CD14-positive monocyte (primary cell): ENCODE measurements around the gene CCR1. TPM values are rescaled to one million over a fixed set of nuclear protein-coding genes. Genes with fewer than 3 reads are reported as not detected.
A peak's percentile ranks its signal among the peaks of the same experiment; 100 is the strongest.

Experiments used
- DNase-seq, 3 donors: peaks; one replicate each; pipeline ENCODE4 v3.0.0-alpha.2; 2011 to 2022
- H2AFZ ChIP-seq: 2 replicates; pipeline ENCODE4 v1.6.0; 2012; ENCODE audit warnings: mild to moderate bottlenecking, low read depth, low read length, inconsistent platforms; ENCODE audit not compliant: insufficient read depth, poor library complexity, severe bottlenecking
- H3K27ac ChIP-seq, 2 donors: 1 replicate in 1 of 2; 2 replicates in 1 of 2; pipeline ENCODE4 v1.5.1; 2012 to 2013; ENCODE audit warnings: low read length in 2 of 2, control low read depth in 1 of 2, inconsistent platforms in 1 of 2, low read depth in 1 of 2, mild to moderate bottlenecking in 1 of 2
- H3K27me3 ChIP-seq, 2 donors: one replicate each; pipeline versions ENCODE4 v1.6.0 to v1.6.1; 2011 to 2013; ENCODE audit warnings: low read length in 2 of 2; ENCODE audit not compliant: control insufficient read depth in 2 of 2, insufficient read depth in 2 of 2
- H3K36me3 ChIP-seq, 2 donors: replicated peaks in 1 of 2; 1 replicate in 1 of 2; 2 replicates in 1 of 2; pipeline versions ENCODE4 v1.5.1 to v1.6.1; 2012 to 2013; ENCODE audit warnings: low read length in 2 of 2, control low read depth in 1 of 2, inconsistent platforms in 1 of 2, mild to moderate bottlenecking in 1 of 2; ENCODE audit not compliant: insufficient read depth in 2 of 2, control insufficient read depth in 1 of 2
- H3K4me1 ChIP-seq, 2 donors: 1 replicate in 1 of 2; 2 replicates in 1 of 2; pipeline versions ENCODE4 v1.5.1 to v1.6.1; 2012 to 2013; ENCODE audit warnings: low read length in 2 of 2, control low read depth in 1 of 2, inconsistent platforms in 1 of 2, mild to moderate bottlenecking in 1 of 2, moderate library complexity in 1 of 2; ENCODE audit not compliant: insufficient read depth in 2 of 2, control insufficient read depth in 1 of 2
- H3K4me2 ChIP-seq: replicated peaks from 2 replicates; pipeline ENCODE3; 2012; ENCODE audit warnings: low read length, moderate library complexity, mild to moderate bottlenecking; ENCODE audit not compliant: poor library complexity, severe bottlenecking; ENCODE audit errors: extremely low read depth
- H3K4me3 ChIP-seq, 3 experiments: fragments of 200-600 bp in 1 of 3; sonication (generic) in 1 of 3; replicated peaks in 1 of 3; 1 replicate in 2 of 3; 2 replicates in 1 of 3; pipeline ENCODE4 v1.5.1; 2011 to 2013; ENCODE audit warnings: low read length in 3 of 3, mild to moderate bottlenecking in 3 of 3, control low read depth in 2 of 3, low read depth in 2 of 3, inconsistent platforms in 1 of 3, moderate library complexity in 1 of 3
- H3K79me2 ChIP-seq: 2 replicates; pipeline ENCODE4 v1.6.0; 2012; ENCODE audit warnings: mild to moderate bottlenecking, control low read depth, inconsistent platforms, low read length, moderate library complexity; ENCODE audit not compliant: insufficient read depth
- H3K9ac ChIP-seq: 2 replicates; pipeline ENCODE4 v1.6.0; 2017; ENCODE audit warnings: low read length, mild to moderate bottlenecking; ENCODE audit not compliant: insufficient read depth, poor library complexity, severe bottlenecking
- H3K9me3 ChIP-seq, 2 donors: replicated peaks in 1 of 2; 1 replicate in 1 of 2; 2 replicates in 1 of 2; pipeline versions ENCODE4 v1.5.1 to v1.6.1; 2012 to 2013; ENCODE audit warnings: low read length in 2 of 2, control low read depth in 1 of 2; ENCODE audit not compliant: control insufficient read depth in 1 of 2, insufficient read depth in 1 of 2
- H4K20me1 ChIP-seq: 2 replicates; pipeline ENCODE4 v1.6.0; 2012; ENCODE audit warnings: mild to moderate bottlenecking, low read length, control low read depth, moderate library complexity; ENCODE audit not compliant: insufficient read depth
- H3K27ac Mint-ChIP-seq, 7 donors: one replicate each; pipeline ENCODE4 v1.8.0; 2020; ENCODE audit warnings: mild to moderate bottlenecking in 7 of 7, mixed read lengths in 7 of 7, moderate library complexity in 6 of 7, inconsistent platforms in 2 of 7
- H3K27me3 Mint-ChIP-seq, 3 donors: one replicate each; pipeline ENCODE4 v1.8.0; 2021 to 2022; ENCODE audit warnings: low read depth in 3 of 3, mild to moderate bottlenecking in 3 of 3, mixed read lengths in 3 of 3, moderate library complexity in 3 of 3, inconsistent platforms in 1 of 3
- H3K36me3 Mint-ChIP-seq, 2 donors: one replicate each; pipeline ENCODE4 v1.8.0; 2020; ENCODE audit warnings: mixed read lengths in 2 of 2, inconsistent platforms in 1 of 2, mild to moderate bottlenecking in 1 of 2
- H3K4me1 Mint-ChIP-seq: one replicate; pipeline ENCODE4 v1.8.0; 2020; ENCODE audit warnings: mild to moderate bottlenecking, mixed read lengths
- H3K4me3 Mint-ChIP-seq, 2 donors: one replicate each; pipeline ENCODE4 v1.8.0; 2020; ENCODE audit warnings: mild to moderate bottlenecking in 2 of 2, mixed read lengths in 2 of 2, moderate library complexity in 1 of 2
- H3K9me3 Mint-ChIP-seq, 7 donors: one replicate each; pipeline ENCODE4 v1.8.0; 2020 to 2022; ENCODE audit warnings: mixed read lengths in 7 of 7, mild to moderate bottlenecking in 6 of 7, moderate library complexity in 6 of 7, inconsistent platforms in 2 of 7
- WGBS: methylation state at CpG from one replicate; pipeline ENCODE4 v1.1.5; 2013; ENCODE audit warnings: missing lambda C conversion rate; ENCODE audit not compliant: insufficient coverage; 5-methylcytosine and 5-hydroxymethylcytosine counted together
- intact Hi-C, 2 donors: fragments of 100-400 bp; cut with micrococcal nuclease; formaldehyde crosslinking; loops; one replicate each; pipeline versions ENCODE4 v1.15.0 to v1.15.1; 2023
- polyA plus RNA-seq, 3 donors: library from polyadenylated mRNA; depleted of rRNA in 1 of 3; unstranded in 2 of 3; stranded (reverse) in 1 of 3; fragments of 300-500 nt in 2 of 3; fragments of >200 nt in 1 of 3; fragmentation: Illumina TruSeq in 2 of 3; gene quantifications; 1 replicate in 2 of 3; 2 replicates in 1 of 3; pipeline ENCODE4 v1.2.3, GENCODE V29; 2012 to 2021
- TF ChIP-seq, protein P1 (sequence below): fragments of 200-600 bp; IDR thresholded peaks from one replicate; pipeline ENCODE4 v1.8.0; 2022; ENCODE audit warnings: antibody characterized with exemption, mild to moderate bottlenecking

The CCR1 gene
- polyA plus RNA-seq, 3 donors, result 56.7 to 304 (median 233) TPM

DNA sequence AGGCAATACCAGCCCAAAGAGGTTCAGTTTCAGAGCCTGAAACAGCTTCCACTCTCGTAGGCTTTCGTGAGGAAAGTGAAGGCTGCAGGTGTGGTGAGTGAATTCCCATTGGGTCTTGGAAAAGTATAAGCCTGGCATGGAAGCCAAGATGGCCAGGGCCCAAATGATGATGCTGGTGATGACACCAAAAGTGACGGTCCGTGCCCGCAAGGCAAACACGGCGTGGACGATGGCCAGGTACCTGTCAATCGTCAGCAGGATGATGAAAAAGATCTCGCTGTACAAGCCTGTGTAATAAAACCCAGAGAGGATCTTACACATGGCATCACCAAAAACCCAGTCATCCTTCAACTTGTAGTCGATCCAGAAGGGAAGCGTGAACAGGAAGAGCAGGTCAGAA is 4.4 kb downstream of the CCR1 start:
- peak overlapping the region; percentile 78 for H3K4me2 ChIP-seq
- intact Hi-C loops, result loop anchor here in 1 of 2 donors (5.0 kb wide), 1 partner anchor 164 kb away; no protein-coding TSS in a partner anchor
- no peak for DNase-seq
- peaks cover 80% of the 10 kb centered on the region for H3K79me2 ChIP-seq
- H3K27ac ChIP-seq, result peak overlapping the region; percentile 15 to 96
- 96% methylated on average over 10 of the region's 12 CpGs for WGBS
- peak overlapping the region in 6 of 7 donors; percentile 12 to 100 (median 42) for H3K27ac Mint-ChIP-seq
- peaks cover 57% of the 10 kb centered on the region for H4K20me1 ChIP-seq
- peak overlapping the region in 1 of 3 experiments; percentile 82 for H3K4me3 ChIP-seq
- H3K4me3 Mint-ChIP-seq, result no peak overlapping the region
- H3K27me3 ChIP-seq, result no peaks in the 10 kb centered on the region
- peaks cover 49 to 69% of the 10 kb centered on the region in 2 donors for H3K36me3 ChIP-seq
- TF ChIP-seq, protein P1, sequence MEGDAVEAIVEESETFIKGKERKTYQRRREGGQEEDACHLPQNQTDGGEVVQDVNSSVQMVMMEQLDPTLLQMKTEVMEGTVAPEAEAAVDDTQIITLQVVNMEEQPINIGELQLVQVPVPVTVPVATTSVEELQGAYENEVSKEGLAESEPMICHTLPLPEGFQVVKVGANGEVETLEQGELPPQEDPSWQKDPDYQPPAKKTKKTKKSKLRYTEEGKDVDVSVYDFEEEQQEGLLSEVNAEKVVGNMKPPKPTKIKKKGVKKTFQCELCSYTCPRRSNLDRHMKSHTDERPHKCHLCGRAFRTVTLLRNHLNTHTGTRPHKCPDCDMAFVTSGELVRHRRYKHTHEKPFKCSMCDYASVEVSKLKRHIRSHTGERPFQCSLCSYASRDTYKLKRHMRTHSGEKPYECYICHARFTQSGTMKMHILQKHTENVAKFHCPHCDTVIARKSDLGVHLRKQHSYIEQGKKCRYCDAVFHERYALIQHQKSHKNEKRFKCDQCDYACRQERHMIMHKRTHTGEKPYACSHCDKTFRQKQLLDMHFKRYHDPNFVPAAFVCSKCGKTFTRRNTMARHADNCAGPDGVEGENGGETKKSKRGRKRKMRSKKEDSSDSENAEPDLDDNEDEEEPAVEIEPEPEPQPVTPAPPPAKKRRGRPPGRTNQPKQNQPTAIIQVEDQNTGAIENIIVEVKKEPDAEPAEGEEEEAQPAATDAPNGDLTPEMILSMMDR, result no peak
- no peak overlapping the region for H2AFZ ChIP-seq
- H3K27me3 Mint-ChIP-seq, result no peaks in the 10 kb centered on the region
- peaks cover 0 to 3% (median 0%) of the 10 kb centered on the region in 7 donors for H3K9me3 Mint-ChIP-seq
- peaks cover 67 to 73% of the 10 kb centered on the region in 2 donors for H3K4me1 ChIP-seq
- no peaks in the 10 kb centered on the region for H3K9me3 ChIP-seq
- H3K36me3 Mint-ChIP-seq, result peaks cover 70 to 94% of the 10 kb centered on the region in 2 donors
- no peak overlapping the region for H3K9ac ChIP-seq
- peaks cover 84% of the 10 kb centered on the region for H3K4me1 Mint-ChIP-seq

DNA sequence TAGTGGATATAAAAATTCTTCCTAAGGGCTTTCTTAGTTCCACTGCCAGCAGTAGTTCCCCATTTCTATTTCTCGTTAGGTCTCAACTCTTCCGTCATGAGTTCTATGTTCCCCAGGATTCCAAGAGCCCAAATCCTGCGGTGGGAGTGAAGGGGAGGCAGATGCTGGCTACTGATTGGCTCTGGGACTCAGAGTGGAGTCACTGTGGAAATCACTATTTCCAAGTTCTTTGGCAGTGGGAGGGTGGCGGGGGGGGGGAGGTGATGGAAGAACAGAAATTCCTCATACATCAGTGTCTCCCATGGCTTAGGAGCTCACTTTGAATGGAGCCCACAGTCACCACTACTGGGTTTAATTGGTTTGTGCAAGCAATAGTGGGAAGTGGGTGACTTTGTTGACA is 5.6 kb downstream of the CCR1 start:
- intact Hi-C loops, result loop anchor here in 1 of 2 donors (5.0 kb wide), 1 partner anchor 165 kb away; no protein-coding TSS in a partner anchor
- H3K4me1 Mint-ChIP-seq, result peaks cover 76% of the 10 kb centered on the region
- peak overlapping the region in 1 of 2 donors; percentile 64 for H3K4me3 Mint-ChIP-seq
- H3K27ac Mint-ChIP-seq, result peak overlapping the region; percentile 31 to 100 (median 84)
- DNase-seq, result no peak
- Histone ChIP-seq H3K9ac (no peak overlapping the region), H3K27ac (peak overlapping the region; percentile 8 to 96), H3K4me1 (peaks cover 63 to 69% of the 10 kb centered on the region in 2 donors), H3K4me2 (peak overlapping the region; percentile 78), H3K9me3 (no peaks in the 10 kb centered on the region), H3K36me3 (peaks cover 49 to 72% of the 10 kb centered on the region in 2 donors), H4K20me1 (peaks cover 57% of the 10 kb centered on the region), H3K4me3 (peak overlapping the region in 1 of 3 experiments; percentile 82), H2AFZ (no peak overlapping the region), H3K27me3 (no peaks in the 10 kb centered on the region), H3K79me2 (peaks cover 72% of the 10 kb centered on the region)
- H3K27me3 Mint-ChIP-seq, result no peaks in the 10 kb centered on the region
- TF ChIP-seq, protein P1, result no peak
- H3K9me3 Mint-ChIP-seq, result peaks cover 0 to 9% (median 3%) of the 10 kb centered on the region in 7 donors
- no CpG with 5 or more reads among the region's 4 CpGs for WGBS
- H3K36me3 Mint-ChIP-seq, result peaks cover 75 to 96% of the 10 kb centered on the region in 2 donors
